ENCODE data around the gene WNT1. TPM values are rescaled to one million over a fixed set of nuclear protein-coding genes. Genes with fewer than 3 reads are reported as not detected.

WNT1 gene
- total RNA-seq, 1 experiment from 2014 or later: not detected

GRCh38 chr12:49031573-49032161, 53.5 kb downstream of the WNT1 start:
- no peaks in the 10 kb centered on the region for H3K27me3 ChIP-seq (ENCODE audit: control insufficient read depth, insufficient read depth, low read length)
- no peak overlapping the region for H3K4me3 ChIP-seq (ENCODE audit: insufficient read depth, low read depth, low read length)
- H3K36me3 ChIP-seq (replicated peaks; ENCODE audit: control insufficient read depth, insufficient read depth, low read length): peaks cover 68% of the 10 kb centered on the region
- DNase-seq: no peak

Other genes starting within 250 kb of the WNT1 start
- 7.0 and 7.1 TPM in 2 replicates for gene ADCY6, start 189.2 kb upstream of the WNT1 start, total RNA-seq (2014; rRNA removed; shearing (Covaris generic))
- 3.2 and 4.6 TPM in 2 replicates for gene CACNB3, start 159.8 kb upstream of the WNT1 start, total RNA-seq (2014; rRNA removed; shearing (Covaris generic))
- gene DDX23, start 126.2 kb upstream of the WNT1 start, total RNA-seq (2014; rRNA removed; shearing (Covaris generic)): 101 and 106 TPM in 2 replicates
- gene RND1, start 112.5 kb upstream of the WNT1 start, total RNA-seq (2014; rRNA removed; shearing (Covaris generic)): 0.94 and 3.0 TPM in 2 replicates
- gene FKBP11, start 52.8 kb upstream of the WNT1 start, total RNA-seq (2014; rRNA removed; shearing (Covaris generic)): 10.8 and 16.5 TPM in 2 replicates
- 68.9 and 95.1 TPM in 2 replicates for gene ARF3, start 20.8 kb upstream of the WNT1 start, total RNA-seq (2014; rRNA removed; shearing (Covaris generic))
- gene WNT10B, start 6.6 kb upstream of the WNT1 start, total RNA-seq (2014; rRNA removed; shearing (Covaris generic)): 0.83 and 0.92 TPM in 2 replicates
- 0.10 and 0.30 TPM in 2 replicates for gene DDN, start 21.1 kb downstream of the WNT1 start, total RNA-seq (2014; rRNA removed; shearing (Covaris generic))
- 44.2 and 51.1 TPM in 2 replicates for gene PRKAG1, start 40.5 kb downstream of the WNT1 start, total RNA-seq (2014; rRNA removed; shearing (Covaris generic))
- 16.2 and 20.8 TPM in 2 replicates for gene KMT2D, start 82.5 kb downstream of the WNT1 start, total RNA-seq (2014; rRNA removed; shearing (Covaris generic))
- 5.5 and 7.1 TPM in 2 replicates for gene RHEBL1, start 91.7 kb downstream of the WNT1 start, total RNA-seq (2014; rRNA removed; shearing (Covaris generic))
- gene DHH, start 116.5 kb downstream of the WNT1 start, total RNA-seq (2014; rRNA removed; shearing (Covaris generic)): not detected in 2 replicates
- gene LMBR1L, start 132.5 kb downstream of the WNT1 start, total RNA-seq (2014; rRNA removed; shearing (Covaris generic)): 63.0 and 75.6 TPM in 2 replicates
- gene TUBA1B, start 153.1 kb downstream of the WNT1 start, total RNA-seq (2014; rRNA removed; shearing (Covaris generic)): 3,556 and 4,028 TPM in 2 replicates
- 268 and 321 TPM in 2 replicates for gene TUBA1A, start 210.8 kb downstream of the WNT1 start, total RNA-seq (2014; rRNA removed; shearing (Covaris generic))

All from H7 (cell line).